Esophagus muscularis mucosa (tissue), 4 donors: ENCODE data around the gene PAK4.

Experiments
- CTCF ChIP-seq, 3 experiments: fragments of 200-600 bp in 2 of 3; fragments of 450-650 bp in 1 of 3; sonication (generic) in 2 of 3; IDR thresholded peaks; one replicate each; pipeline ENCODE4 v1.5.1; 2017 to 2019; ENCODE audit warnings: antibody characterized with exemption in 3 of 3, mild to moderate bottlenecking in 2 of 3, moderate library complexity in 1 of 3
- EP300 ChIP-seq: sonication (generic); formaldehyde crosslinking; IDR thresholded peaks from one replicate; pipeline ENCODE4 v1.6.1; 2017; ENCODE audit warnings: antibody characterized with exemption
- POLR2A ChIP-seq: fragments of 450-650 bp; IDR thresholded peaks from one replicate; pipeline ENCODE4 v1.6.1; 2017; ENCODE audit warnings: antibody characterized with exemption, moderate library complexity, mild to moderate bottlenecking, low read depth

GRCh38 chr19:39177110-39177699 is 51.6 kb downstream of the PAK4 start:
- TF ChIP-seq CTCF (IDR thresholded peaks at IDR 0.05) = no peak
- no peak for TF ChIP-seq POLR2A
- TF ChIP-seq EP300 = no peak
